ENCODE data around the gene CAMK2A. TPM values are rescaled to one million over a fixed set of nuclear protein-coding genes. Genes with fewer than 3 reads are reported as not detected.

CAMK2A gene
- total RNA-seq, 1 experiment from 2014 or later: 0.33 TPM

GRCh38 chr5:150279330-150280020 is 10.1 kb downstream of the CAMK2A start:
- Mint-ChIP-seq H3K36me3 (ENCODE audit: insufficient read depth in 1 of 3, low read depth in 3 of 3) (no peaks in the 10 kb centered on the region), H3K4me3 (no peak overlapping the region), H3K27me3 (ENCODE audit: low read depth) (peaks cover 14% of the 10 kb centered on the region), H3K27ac (no peak overlapping the region), H3K4me1 (peaks cover 5 to 24% of the 10 kb centered on the region in 2 experiments), H3K9me3 (no peaks in the 10 kb centered on the region)
- no peak for DNase-seq
- no peak overlapping the region for H2BK12ac ChIP-seq (ENCODE audit: insufficient read length, low read depth, low read length)
- H3K14ac ChIP-seq (ENCODE audit: insufficient read depth, low read length): no peak overlapping the region; the same call in 1 of the 2 replicates
- no peak for TF ChIP-seq CTCF (conservative IDR thresholded peaks at IDR 0.05)
- WGBS (ENCODE audit: extremely low coverage, insufficient read length, low lambda C conversion rate): no CpG with 5 or more reads among the region's 13 CpGs
- H2BK5ac ChIP-seq (ENCODE audit: insufficient read length, low read length): no peak overlapping the region
- no peaks in the 10 kb centered on the region for H4K20me1 ChIP-seq (ENCODE audit: control insufficient read depth, insufficient read depth, insufficient read length)
- no peak overlapping the region for H2BK15ac ChIP-seq (ENCODE audit: low read depth, low read length)
- H2BK120ac ChIP-seq (ENCODE audit: low read depth, low read length, poor library complexity, severe bottlenecking): no peak overlapping the region
- H3K27me3 ChIP-seq (ENCODE audit: insufficient read depth, low read length): no peaks in the 10 kb centered on the region
- H3K56ac ChIP-seq (ENCODE audit: insufficient read length, low read depth, low read length): no peak overlapping the region
- H3K18ac ChIP-seq (ENCODE audit: insufficient read length, low read depth, low read length): no peak overlapping the region
- H3K4me1 ChIP-seq (ENCODE audit: insufficient read depth, low read length): no peaks in the 10 kb centered on the region
- H3K4ac ChIP-seq (ENCODE audit: low read depth, low read length): no peak overlapping the region
- H4K8ac ChIP-seq (replicated peaks; ENCODE audit: insufficient read length, low read depth, low read length): no peak overlapping the region
- no peaks in the 10 kb centered on the region for H3K9me3 ChIP-seq (ENCODE audit: control insufficient read depth, low read depth, low read length)
- no peaks in the 10 kb centered on the region for H3K79me1 ChIP-seq (ENCODE audit: insufficient read depth, low read depth, low read length, poor library complexity, severe bottlenecking)
- no peak overlapping the region for H4K5ac ChIP-seq (ENCODE audit: insufficient read length, low read depth, low read length)
- no peak overlapping the region for H3T11ph ChIP-seq (ENCODE audit: low read length)
- H3K4me2 ChIP-seq (ENCODE audit: insufficient read depth, insufficient read length, low read length): no peak overlapping the region
- no peaks in the 10 kb centered on the region for H3K23me2 ChIP-seq (ENCODE audit: insufficient read length, low read depth, low read length, poor library complexity, severe bottlenecking)
- no peak overlapping the region for H2AFZ ChIP-seq (ENCODE audit: low read length)
- no peak overlapping the region for H3K27ac ChIP-seq (ENCODE audit: insufficient read length, low read depth, low read length)
- no peak overlapping the region for H2AK5ac ChIP-seq (ENCODE audit: insufficient read length, low read length)
- H3K9ac ChIP-seq (ENCODE audit: extremely low read depth, insufficient read length, low read length): no peak overlapping the region
- H3K23ac ChIP-seq (ENCODE audit: insufficient read length, low read depth, low read length): no peak overlapping the region
- no peak overlapping the region for H2BK20ac ChIP-seq (ENCODE audit: low read depth, low read length, poor library complexity, severe bottlenecking)
- no peak overlapping the region for H4K91ac ChIP-seq (ENCODE audit: insufficient read length, low read depth, low read length)
- H3K79me2 ChIP-seq (ENCODE audit: insufficient read depth, low read length): no peaks in the 10 kb centered on the region

All from H9 (cell line).